ENCODE results near the gene TMEM184B.

Gene TMEM184B

GRCh38 chr22:38244106-38244505 is 28.7 kb downstream of the TMEM184B start:
- no peak for TF ChIP-seq CREB5 (CRISPR knock-in tag; IDR thresholded peaks at IDR 0.05; ENCODE audit: low read depth)
- TF ChIP-seq ISL1 (CRISPR knock-in tag; IDR thresholded peaks at IDR 0.05) = no peak
- no peak for TF ChIP-seq ZFP30 (CRISPR knock-in tag; IDR thresholded peaks at IDR 0.05)
- TF ChIP-seq BACH2 (CRISPR knock-in tag; IDR thresholded peaks at IDR 0.05; ENCODE audit: borderline replicate concordance) = no peak
- TF ChIP-seq, protein P1, sequence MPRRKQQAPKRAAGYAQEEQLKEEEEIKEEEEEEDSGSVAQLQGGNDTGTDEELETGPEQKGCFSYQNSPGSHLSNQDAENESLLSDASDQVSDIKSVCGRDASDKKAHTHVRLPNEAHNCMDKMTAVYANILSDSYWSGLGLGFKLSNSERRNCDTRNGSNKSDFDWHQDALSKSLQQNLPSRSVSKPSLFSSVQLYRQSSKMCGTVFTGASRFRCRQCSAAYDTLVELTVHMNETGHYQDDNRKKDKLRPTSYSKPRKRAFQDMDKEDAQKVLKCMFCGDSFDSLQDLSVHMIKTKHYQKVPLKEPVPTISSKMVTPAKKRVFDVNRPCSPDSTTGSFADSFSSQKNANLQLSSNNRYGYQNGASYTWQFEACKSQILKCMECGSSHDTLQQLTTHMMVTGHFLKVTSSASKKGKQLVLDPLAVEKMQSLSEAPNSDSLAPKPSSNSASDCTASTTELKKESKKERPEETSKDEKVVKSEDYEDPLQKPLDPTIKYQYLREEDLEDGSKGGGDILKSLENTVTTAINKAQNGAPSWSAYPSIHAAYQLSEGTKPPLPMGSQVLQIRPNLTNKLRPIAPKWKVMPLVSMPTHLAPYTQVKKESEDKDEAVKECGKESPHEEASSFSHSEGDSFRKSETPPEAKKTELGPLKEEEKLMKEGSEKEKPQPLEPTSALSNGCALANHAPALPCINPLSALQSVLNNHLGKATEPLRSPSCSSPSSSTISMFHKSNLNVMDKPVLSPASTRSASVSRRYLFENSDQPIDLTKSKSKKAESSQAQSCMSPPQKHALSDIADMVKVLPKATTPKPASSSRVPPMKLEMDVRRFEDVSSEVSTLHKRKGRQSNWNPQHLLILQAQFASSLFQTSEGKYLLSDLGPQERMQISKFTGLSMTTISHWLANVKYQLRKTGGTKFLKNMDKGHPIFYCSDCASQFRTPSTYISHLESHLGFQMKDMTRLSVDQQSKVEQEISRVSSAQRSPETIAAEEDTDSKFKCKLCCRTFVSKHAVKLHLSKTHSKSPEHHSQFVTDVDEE (CRISPR knock-in tag; IDR thresholded peaks at IDR 0.05) = no peak
- no peak for TF ChIP-seq TOX (CRISPR knock-in tag; IDR thresholded peaks at IDR 0.05; ENCODE audit: borderline replicate concordance)
- no peak for TF ChIP-seq CSDC2 (CRISPR knock-in tag; IDR thresholded peaks at IDR 0.05)
- TF ChIP-seq PPARA (CRISPR knock-in tag; IDR thresholded peaks at IDR 0.05; ENCODE audit: borderline replicate concordance) = no peak
- no peak for TF ChIP-seq ZFP3 (CRISPR knock-in tag; IDR thresholded peaks at IDR 0.05)
- TF ChIP-seq SNAI2 (CRISPR knock-in tag; IDR thresholded peaks at IDR 0.05) = no peak
- TF ChIP-seq ARNTL (CRISPR knock-in tag; IDR thresholded peaks at IDR 0.05; ENCODE audit: borderline replicate concordance, low read depth) = no peak
- TF ChIP-seq, protein P2, sequence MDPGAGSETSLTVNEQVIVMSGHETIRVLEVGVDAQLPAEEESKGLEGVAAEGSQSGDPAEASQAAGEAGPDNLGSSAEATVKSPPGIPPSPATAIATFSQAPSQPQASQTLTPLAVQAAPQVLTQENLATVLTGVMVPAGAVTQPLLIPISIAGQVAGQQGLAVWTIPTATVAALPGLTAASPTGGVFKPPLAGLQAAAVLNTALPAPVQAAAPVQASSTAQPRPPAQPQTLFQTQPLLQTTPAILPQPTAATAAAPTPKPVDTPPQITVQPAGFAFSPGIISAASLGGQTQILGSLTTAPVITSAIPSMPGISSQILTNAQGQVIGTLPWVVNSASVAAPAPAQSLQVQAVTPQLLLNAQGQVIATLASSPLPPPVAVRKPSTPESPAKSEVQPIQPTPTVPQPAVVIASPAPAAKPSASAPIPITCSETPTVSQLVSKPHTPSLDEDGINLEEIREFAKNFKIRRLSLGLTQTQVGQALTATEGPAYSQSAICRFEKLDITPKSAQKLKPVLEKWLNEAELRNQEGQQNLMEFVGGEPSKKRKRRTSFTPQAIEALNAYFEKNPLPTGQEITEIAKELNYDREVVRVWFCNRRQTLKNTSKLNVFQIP (CRISPR knock-in tag; IDR thresholded peaks at IDR 0.05; ENCODE audit: borderline replicate concordance, low read depth) = no peak
- TF ChIP-seq RARB (CRISPR knock-in tag; IDR thresholded peaks at IDR 0.05) = no peak
- TF ChIP-seq ESRRG (CRISPR knock-in tag; IDR thresholded peaks at IDR 0.05) = no peak
- no peak for TF ChIP-seq GLIS3 (CRISPR knock-in tag; IDR thresholded peaks at IDR 0.05)
- no peak for TF ChIP-seq TCF4 (CRISPR knock-in tag; IDR thresholded peaks at IDR 0.05; ENCODE audit: borderline replicate concordance)
- TF ChIP-seq OSR1 (CRISPR knock-in tag; IDR thresholded peaks at IDR 0.05) = no peak
- ATAC-seq = no peak

DNA sequence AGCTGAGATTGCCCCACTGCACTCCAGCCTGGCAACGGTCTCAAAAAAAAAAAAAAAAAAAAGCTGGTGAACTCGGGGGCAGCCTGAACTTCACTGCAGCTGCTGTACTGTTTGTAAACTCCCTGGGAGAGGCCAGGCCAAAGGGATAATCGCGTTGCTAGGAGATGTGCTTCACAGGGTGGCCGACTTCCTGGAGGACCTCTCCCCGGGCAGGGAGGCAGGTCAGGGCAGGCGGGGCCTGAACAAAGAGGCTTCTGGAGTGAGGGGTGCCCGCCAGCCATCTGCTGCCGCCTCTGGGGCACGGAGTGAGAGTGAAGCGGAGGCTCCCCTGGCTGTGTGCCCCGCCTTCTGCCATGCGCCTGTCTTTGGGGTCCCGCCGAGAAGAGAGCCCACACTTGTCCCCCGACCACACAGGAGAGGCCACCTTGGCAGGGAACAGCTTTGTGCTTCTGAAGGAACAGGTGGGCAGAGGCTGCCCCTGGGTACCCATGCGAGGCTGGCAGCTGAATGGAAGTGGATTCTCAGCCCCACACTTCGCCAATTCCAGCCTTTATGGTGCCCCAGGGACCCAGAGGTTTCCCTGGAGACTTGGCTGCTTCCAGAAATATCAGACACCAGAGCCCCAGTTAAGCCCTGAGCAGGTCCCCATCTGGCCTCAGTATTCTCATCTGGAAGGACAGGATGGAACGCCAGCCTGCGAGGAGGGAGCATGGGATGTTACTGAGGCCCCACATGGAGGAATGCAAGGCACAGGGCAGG is 29.6 kb downstream of the TMEM184B start:
- TF ChIP-seq ZNF565 (CRISPR knock-in tag; conservative IDR thresholded peaks at IDR 0.05; ENCODE audit: low read depth) = no peak
- TF ChIP-seq, protein P3, sequence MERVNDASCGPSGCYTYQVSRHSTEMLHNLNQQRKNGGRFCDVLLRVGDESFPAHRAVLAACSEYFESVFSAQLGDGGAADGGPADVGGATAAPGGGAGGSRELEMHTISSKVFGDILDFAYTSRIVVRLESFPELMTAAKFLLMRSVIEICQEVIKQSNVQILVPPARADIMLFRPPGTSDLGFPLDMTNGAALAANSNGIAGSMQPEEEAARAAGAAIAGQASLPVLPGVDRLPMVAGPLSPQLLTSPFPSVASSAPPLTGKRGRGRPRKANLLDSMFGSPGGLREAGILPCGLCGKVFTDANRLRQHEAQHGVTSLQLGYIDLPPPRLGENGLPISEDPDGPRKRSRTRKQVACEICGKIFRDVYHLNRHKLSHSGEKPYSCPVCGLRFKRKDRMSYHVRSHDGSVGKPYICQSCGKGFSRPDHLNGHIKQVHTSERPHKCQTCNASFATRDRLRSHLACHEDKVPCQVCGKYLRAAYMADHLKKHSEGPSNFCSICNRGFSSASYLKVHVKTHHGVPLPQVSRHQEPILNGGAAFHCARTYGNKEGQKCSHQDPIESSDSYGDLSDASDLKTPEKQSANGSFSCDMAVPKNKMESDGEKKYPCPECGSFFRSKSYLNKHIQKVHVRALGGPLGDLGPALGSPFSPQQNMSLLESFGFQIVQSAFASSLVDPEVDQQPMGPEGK (CRISPR knock-in tag; IDR thresholded peaks at IDR 0.05; ENCODE audit: borderline replicate concordance) = no peak
- no peak for TF ChIP-seq PPARA (CRISPR knock-in tag; IDR thresholded peaks at IDR 0.05; ENCODE audit: borderline replicate concordance)
- no peak for TF ChIP-seq OSR1 (CRISPR knock-in tag; IDR thresholded peaks at IDR 0.05)
- TF ChIP-seq ZNF8 (CRISPR knock-in tag; IDR thresholded peaks at IDR 0.05) = no peak
- TF ChIP-seq RARB (CRISPR knock-in tag; IDR thresholded peaks at IDR 0.05) = no peak
- no peak for TF ChIP-seq CSDC2 (CRISPR knock-in tag; IDR thresholded peaks at IDR 0.05)
- TF ChIP-seq BACH2 (CRISPR knock-in tag; IDR thresholded peaks at IDR 0.05; ENCODE audit: borderline replicate concordance) = no peak
- no peak for TF ChIP-seq CSRNP3 (CRISPR knock-in tag; IDR thresholded peaks at IDR 0.05)
- TF ChIP-seq ZFP30 (CRISPR knock-in tag; IDR thresholded peaks at IDR 0.05) = no peak
- TF ChIP-seq ZC3H10 (CRISPR knock-in tag; IDR thresholded peaks at IDR 0.05) = no peak
- no peak for TF ChIP-seq SNAI2 (CRISPR knock-in tag; IDR thresholded peaks at IDR 0.05)
- TF ChIP-seq CREB5 (CRISPR knock-in tag; IDR thresholded peaks at IDR 0.05; ENCODE audit: low read depth) = no peak

More for the DNA sequence above, 29.6 kb downstream of the TMEM184B start:
- ATAC-seq = no peak
